Loucy (cell line): ENCODE results near the gene NBPF1.
"Not testable (repeated sequence)": the region's sequence is repeated elsewhere in the genome, so short reads cannot be mapped to it uniquely, and the experiment has no call there.

Experiments
- CTCF ChIP-seq: fragments of 200-600 bp; sonication (generic); conservative IDR thresholded peaks from 2 replicates; pipeline ENCODE4 v1.5.1; 2014; ENCODE audit warnings: mild to moderate bottlenecking, antibody characterized with exemption, low read length
- EZH2phosphoT487 ChIP-seq: fragments of 200-600 bp; IDR thresholded peaks from 2 replicates; pipeline ENCODE4 v1.6.1; 2018; ENCODE audit warnings: antibody characterized with exemption, mild to moderate bottlenecking, moderate library complexity, borderline replicate concordance

- not testable (repeated sequence) for TF ChIP-seq CTCF, EZH2phosphoT487
These were observed 44.9 kb upstream of the NBPF1 start for GRCh38 chr1:16658234-16658633.
